Measurements from ENCODE around the gene TCF15. TPM values are rescaled to one million over a fixed set of nuclear protein-coding genes. Genes with fewer than 3 reads are reported as not detected.

Gene TCF15
- total and polyA plus RNA-seq, 11 donors: 5.8 to 18.0 (median 10.0) TPM

- Histone ChIP-seq H3K36me3 (peaks cover 0 to 29% (median 0%) of the 10 kb centered on the region in 9 donors), H3K27me3 (peaks cover 0 to 39% (median 0%) of the 10 kb centered on the region in 9 donors), H3K4me1 (peaks cover 0 to 75% (median 49%) of the 10 kb centered on the region in 12 donors), H3K4me3 (peak overlapping the region; percentile 53 to 92 (median 71)), H3K27ac (peak overlapping the region; percentile 49 to 93 (median 82)), H3K9me3 (no peaks in the 10 kb centered on the region)
- intact Hi-C loops (cut with DNase I): loop anchor here in 6 of 10 donors (1.0 to 5.0 kb wide), 5 partner anchors 35 to 67 kb away; partner anchors contain the start of gene SCRT2 (in 1 of the 6)
- DNase-seq (peak in 3 of 5 donors; percentile 53 to 79 (median 56)), ATAC-seq (no peak)
- 53 to 75% (median 56%) methylated on average over 5 to 6 of the region's 6 CpGs for WGBS, 4 donors
- no peak for TF ChIP-seq POLR2A (IDR thresholded peaks at IDR 0.05)
- no peak for TF ChIP-seq CTCF (IDR thresholded peaks at IDR 0.05)
These were observed 2.6 kb downstream of the TCF15 start for GRCh38 chr20:607476-607875.

GRCh38 chr20:605237-605636 is 4.9 kb downstream of the TCF15 start:
- Histone ChIP-seq H3K4me3 (peak overlapping the region in 8 of 12 donors; percentile 64 to 92 (median 72)), H3K27ac (peak overlapping the region; percentile 49 to 93 (median 82)), H3K4me1 (peaks cover 9 to 75% (median 57%) of the 10 kb centered on the region in 12 donors), H3K36me3 (peaks cover 0 to 29% (median 0%) of the 10 kb centered on the region in 9 donors), H3K9me3 (no peaks in the 10 kb centered on the region), H3K27me3 (peaks cover 0 to 17% (median 0%) of the 10 kb centered on the region in 9 donors)
- DNase-seq (peak in 1 of 5 donors; percentile 36), ATAC-seq (no peak)
- WGBS, 4 donors: 54 to 58% (median 56%) methylated on average over 5 of the region's 5 CpGs
- intact Hi-C loops (cut with DNase I): loop anchor here in 5 of 10 donors (2.0 to 5.0 kb wide), 4 partner anchors 33 to 43 kb away; no protein-coding TSS in a partner anchor
- TF ChIP-seq POLR2A (IDR thresholded peaks at IDR 0.05) (no peak), CTCF (IDR thresholded peaks at IDR 0.05) (no peak)

GRCh38 chr20:603116-603640 is 6.9 kb downstream of the TCF15 start:
- DNase-seq: peak in 2 of 5 donors; percentile 64 to 66
- peaks cover 9 to 84% (median 58%) of the 10 kb centered on the region in 12 donors for H3K4me1 ChIP-seq
- H3K27ac ChIP-seq: peak overlapping the region; percentile 75 to 93 (median 84)
- no peak for TF ChIP-seq CTCF (IDR thresholded peaks at IDR 0.05)
- TF ChIP-seq POLR2A (IDR thresholded peaks at IDR 0.05): no peak
- ATAC-seq: peak in 3 of 4 donors; percentile 35 to 47 (median 37)
- no peaks in the 10 kb centered on the region for H3K9me3 ChIP-seq
- WGBS, 4 donors: 19 to 45% (median 24%) methylated on average over 8 of the region's 8 CpGs
- H3K4me3 ChIP-seq: peak overlapping the region in 1 of 12 donors; percentile 13
- intact Hi-C loops (cut with DNase I): loop anchor here in 2 of 10 donors (2.0 to 5.0 kb wide), 3 partner anchors 30 to 39 kb away; no protein-coding TSS in a partner anchor
- peaks cover 0 to under 1% (median 0%) of the 10 kb centered on the region in 9 donors for H3K27me3 ChIP-seq
- H3K36me3 ChIP-seq: peaks cover 0 to 24% (median 0%) of the 10 kb centered on the region in 9 donors

All from heart left ventricle (tissue), 16 donors.